Vagina (tissue), 2 donors: ENCODE results near the gene TPST2.
A peak's percentile ranks its signal among the peaks of the same experiment; 100 is the strongest.

Experiments used
- POLR2AphosphoS5 ChIP-seq, 2 donors: sonication (generic); formaldehyde crosslinking; IDR thresholded peaks; one replicate each; pipeline ENCODE4 v1.9.0; 2017; ENCODE audit warnings: antibody characterized with exemption in 2 of 2, mild to moderate bottlenecking in 2 of 2, low read depth in 1 of 2; ENCODE audit not compliant: insufficient read depth in 1 of 2
- TF ChIP-seq, protein P1 (sequence below), 3 experiments: fragments of 450-650 bp in 2 of 3; fragments of 200-600 bp in 1 of 3; sonication (generic) in 1 of 3; IDR thresholded peaks; one replicate each; pipeline ENCODE4 v1.5.1; 2017 to 2019; ENCODE audit warnings: antibody characterized with exemption in 3 of 3, mild to moderate bottlenecking in 2 of 3, moderate library complexity in 2 of 3

DNA sequence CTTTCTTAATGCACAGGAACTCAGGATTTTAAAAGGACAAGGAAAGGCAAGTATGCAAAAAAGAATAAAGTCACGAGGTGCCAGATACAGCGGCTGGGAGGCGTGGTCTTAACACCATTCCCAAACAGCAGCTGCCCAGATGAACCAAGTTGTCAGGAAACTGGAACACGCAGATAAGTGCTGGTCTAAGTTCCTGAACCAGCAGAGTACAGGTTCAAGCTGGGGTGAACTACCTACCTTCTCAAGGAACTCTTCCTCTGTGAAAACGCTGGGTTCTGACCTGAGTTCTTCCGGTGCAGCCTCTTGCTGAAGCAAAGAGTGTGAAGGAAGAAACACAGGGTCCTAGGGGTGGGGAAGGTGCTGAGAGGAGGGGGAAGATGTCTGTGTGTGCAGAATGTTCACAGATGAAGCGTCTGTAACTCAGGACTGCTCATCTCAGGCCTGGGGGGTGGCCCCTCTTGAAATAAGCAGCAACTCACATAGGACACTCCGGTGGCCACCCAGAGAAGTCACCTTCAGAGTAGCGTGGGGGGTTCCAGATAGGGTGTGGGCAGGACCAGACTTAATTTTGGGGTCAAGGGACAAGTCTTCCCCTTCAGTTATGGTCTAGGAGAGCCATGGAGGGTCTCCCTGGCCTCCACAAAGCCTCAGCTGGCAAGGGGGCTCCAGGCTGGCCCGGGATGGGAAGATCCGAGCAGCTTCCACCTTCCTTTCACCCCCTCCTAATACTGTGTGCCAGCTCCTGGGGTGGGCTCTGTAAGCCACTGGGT is 3.2 kb downstream of the TPST2 start:
- TF ChIP-seq, protein P1, sequence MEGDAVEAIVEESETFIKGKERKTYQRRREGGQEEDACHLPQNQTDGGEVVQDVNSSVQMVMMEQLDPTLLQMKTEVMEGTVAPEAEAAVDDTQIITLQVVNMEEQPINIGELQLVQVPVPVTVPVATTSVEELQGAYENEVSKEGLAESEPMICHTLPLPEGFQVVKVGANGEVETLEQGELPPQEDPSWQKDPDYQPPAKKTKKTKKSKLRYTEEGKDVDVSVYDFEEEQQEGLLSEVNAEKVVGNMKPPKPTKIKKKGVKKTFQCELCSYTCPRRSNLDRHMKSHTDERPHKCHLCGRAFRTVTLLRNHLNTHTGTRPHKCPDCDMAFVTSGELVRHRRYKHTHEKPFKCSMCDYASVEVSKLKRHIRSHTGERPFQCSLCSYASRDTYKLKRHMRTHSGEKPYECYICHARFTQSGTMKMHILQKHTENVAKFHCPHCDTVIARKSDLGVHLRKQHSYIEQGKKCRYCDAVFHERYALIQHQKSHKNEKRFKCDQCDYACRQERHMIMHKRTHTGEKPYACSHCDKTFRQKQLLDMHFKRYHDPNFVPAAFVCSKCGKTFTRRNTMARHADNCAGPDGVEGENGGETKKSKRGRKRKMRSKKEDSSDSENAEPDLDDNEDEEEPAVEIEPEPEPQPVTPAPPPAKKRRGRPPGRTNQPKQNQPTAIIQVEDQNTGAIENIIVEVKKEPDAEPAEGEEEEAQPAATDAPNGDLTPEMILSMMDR (IDR thresholded peaks at IDR 0.05): no peak
- TF ChIP-seq POLR2AphosphoS5 (IDR thresholded peaks at IDR 0.05; ENCODE audit: insufficient read depth in 1 of 2, low read depth in 1 of 2): peak in 1 of 2 donors; percentile 33
